ENCODE measurements around the gene USP19. TPM values are rescaled to one million over a fixed set of nuclear protein-coding genes. Genes with fewer than 3 reads are reported as not detected.

USP19 gene
- total RNA-seq, 2 experiments from 2014 or later = 44.3 to 46.5 TPM

DNA sequence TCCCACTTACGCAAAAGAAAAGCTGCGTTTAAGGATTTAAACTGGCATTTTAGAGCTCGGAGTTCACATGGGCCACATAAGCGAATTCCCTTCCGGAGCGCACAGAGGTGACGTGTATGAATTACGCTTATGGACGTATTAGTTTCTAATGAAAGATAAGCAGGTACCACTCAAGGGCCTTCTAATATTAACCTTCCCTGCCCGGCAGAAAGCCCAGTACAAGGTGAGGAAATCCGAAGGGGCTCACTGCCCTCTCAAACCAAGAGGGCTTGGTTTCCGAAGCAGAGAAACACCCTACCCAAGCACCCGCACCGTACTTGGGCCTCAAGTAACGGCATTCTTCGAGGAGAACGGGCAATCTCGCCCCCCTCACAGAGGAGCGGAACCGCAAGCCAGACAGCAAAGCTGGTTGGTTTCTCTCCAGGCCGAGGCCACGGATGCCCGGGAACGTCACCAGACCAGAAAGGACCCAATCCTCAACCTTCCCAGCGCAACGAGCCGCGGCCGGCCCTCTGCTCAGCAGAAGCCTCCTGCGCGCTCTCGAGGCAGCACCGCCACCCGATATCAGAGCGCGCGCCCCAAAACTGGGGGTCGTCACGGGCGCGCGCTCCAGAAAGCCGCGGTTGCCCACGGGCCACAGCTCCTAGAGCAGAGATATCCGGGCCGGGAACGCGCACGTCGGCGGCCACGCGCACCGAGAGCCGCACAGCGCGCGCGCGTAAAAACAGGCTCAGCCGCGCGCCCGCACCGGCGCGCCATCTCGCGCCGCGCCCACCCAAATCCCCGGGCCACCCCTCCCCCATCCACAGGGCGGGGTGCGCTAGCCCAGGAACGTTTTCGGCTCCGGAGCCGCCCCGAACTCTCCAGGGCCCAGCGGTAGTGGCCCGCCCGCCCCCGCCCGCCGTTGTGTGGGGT lies 27.4 kb downstream of the USP19 start:
- CTCF ChIA-PET = interaction anchor here (0.5 to 5.0 kb wide), 12 partner anchors 10 to 357 kb away, joined by 3 to 19 read pairs (median 4); partner anchors contain the start of genes KLHDC8B, NDUFAF3 and QARS1
- peaks cover 37% of the 10 kb centered on the region for H3K4me1 Mint-ChIP-seq (ENCODE audit: low read depth)
- no peaks in the 10 kb centered on the region for H3K27me3 Mint-ChIP-seq (ENCODE audit: low read depth)
- peaks cover 15% of the 10 kb centered on the region for H3K36me3 Mint-ChIP-seq (ENCODE audit: low read depth)
- H3K9me3 Mint-ChIP-seq = no peaks in the 10 kb centered on the region
- peak overlapping the region; percentile 94 for H3K4me3 Mint-ChIP-seq
- intact Hi-C loops (cut with micrococcal nuclease) = loop anchor here (2.0 to 5.0 kb wide), 2 partner anchors 248 to 579 kb away; partner anchors contain the start of genes APEH and USP4
- peak overlapping the region; percentile 89 for H3K27ac Mint-ChIP-seq
- DNase-seq = peak; percentile 85

- CTCF ChIA-PET = interaction anchor here (0.7 to 1.2 kb wide), 2 partner anchors 25 to 88 kb away, joined by 3 read pairs; no protein-coding TSS in a partner anchor
- DNase-seq = no peak
- Mint-ChIP-seq H3K27ac (no peak overlapping the region), H3K9me3 (no peaks in the 10 kb centered on the region), H3K36me3 (ENCODE audit: low read depth) (peaks cover 11% of the 10 kb centered on the region), H3K4me3 (no peak overlapping the region), H3K4me1 (ENCODE audit: low read depth) (peaks cover 9% of the 10 kb centered on the region), H3K27me3 (ENCODE audit: low read depth) (no peaks in the 10 kb centered on the region)
- intact Hi-C loops (cut with micrococcal nuclease) = no loop called here
Measured at GRCh38 chr3:49081429-49081828, 39.2 kb downstream of the USP19 start.

GRCh38 chr3:49079270-49079669 lies 41.4 kb downstream of the USP19 start:
- H3K4me1 Mint-ChIP-seq (ENCODE audit: low read depth) = peaks cover 9% of the 10 kb centered on the region
- peaks cover 28% of the 10 kb centered on the region for H3K36me3 Mint-ChIP-seq (ENCODE audit: low read depth)
- no peaks in the 10 kb centered on the region for H3K9me3 Mint-ChIP-seq
- no peak overlapping the region for H3K27ac Mint-ChIP-seq
- intact Hi-C loops (cut with micrococcal nuclease) = no loop called here
- no peaks in the 10 kb centered on the region for H3K27me3 Mint-ChIP-seq (ENCODE audit: low read depth)
- no peak overlapping the region for H3K4me3 Mint-ChIP-seq
- no peak for DNase-seq
- CTCF ChIA-PET = no interaction called here

GRCh38 chr3:49076646-49077045 lies 44.0 kb downstream of the USP19 start:
- no peaks in the 10 kb centered on the region for H3K27me3 Mint-ChIP-seq (ENCODE audit: low read depth)
- H3K4me3 Mint-ChIP-seq = no peak overlapping the region
- intact Hi-C loops (cut with micrococcal nuclease) = no loop called here
- DNase-seq = no peak
- H3K27ac Mint-ChIP-seq = no peak overlapping the region
- H3K4me1 Mint-ChIP-seq (ENCODE audit: low read depth) = peaks cover 7% of the 10 kb centered on the region
- CTCF ChIA-PET = no interaction called here
- H3K36me3 Mint-ChIP-seq (ENCODE audit: low read depth) = peaks cover 41% of the 10 kb centered on the region
- no peaks in the 10 kb centered on the region for H3K9me3 Mint-ChIP-seq

- CTCF ChIA-PET = no interaction called here
- H3K27ac Mint-ChIP-seq = no peak overlapping the region
- no peaks in the 10 kb centered on the region for H3K27me3 Mint-ChIP-seq (ENCODE audit: low read depth)
- H3K4me3 Mint-ChIP-seq = no peak overlapping the region
- no peaks in the 10 kb centered on the region for H3K9me3 Mint-ChIP-seq
- no peak for DNase-seq
- H3K4me1 Mint-ChIP-seq (ENCODE audit: low read depth) = peaks cover 7% of the 10 kb centered on the region
- intact Hi-C loops (cut with micrococcal nuclease) = no loop called here
- H3K36me3 Mint-ChIP-seq (ENCODE audit: low read depth) = peaks cover 44% of the 10 kb centered on the region
Measured at GRCh38 chr3:49076116-49076515, 44.5 kb downstream of the USP19 start.

Small RNA genes within 50 kb of the gene (microRNA-seq; reads per million reads assigned to microRNA genes)
- gene MIR6890 (ENCODE audit: borderline microRNAs expressed, borderline replicate concordance) = not detected

Other genes with a start within 250 kb of the USP19 start
- 10 to 100 TPM; 12.9 to 16.2 TPM for gene SLC25A20, start 221.9 kb downstream of the USP19 start, total RNA-seq
- 10 to 100 TPM; 96.1 to 99.1 TPM for gene ARIH2, start 202.0 kb downstream of the USP19 start, total RNA-seq
- 10 to 100 TPM; 20.2 to 21.7 TPM for gene P4HTM, start 130.6 kb downstream of the USP19 start, total RNA-seq
- gene WDR6, start 113.4 kb downstream of the USP19 start, total RNA-seq = 100 to 1,000 TPM; 119 to 120 TPM
- gene DALRD3, start 102.2 kb downstream of the USP19 start, total RNA-seq = 10 to 100 TPM; 19.5 to 19.7 TPM
- gene NDUFAF3, start 98.7 kb downstream of the USP19 start, total RNA-seq = 100 to 1,000 TPM; 113 to 115 TPM
- gene IMPDH2, start 91.4 kb downstream of the USP19 start, total RNA-seq = 100 to 1,000 TPM; 565 to 593 TPM
- 100 to 1,000 TPM; 100 to 111 TPM for gene QRICH1, start 26.8 kb downstream of the USP19 start, total RNA-seq
- 100 to 1,000 TPM; 265 to 281 TPM for gene QARS1, start 16.1 kb downstream of the USP19 start, total RNA-seq
- not detected for gene LAMB2, start 12.2 kb upstream of the USP19 start, total RNA-seq
- 10 to 100 TPM; 11.8 to 12.8 TPM for gene CCDC71, start 45.5 kb upstream of the USP19 start, total RNA-seq
- 1 to 10 TPM; 1.8 to 2.4 TPM for gene KLHDC8B, start 50.8 kb upstream of the USP19 start, total RNA-seq
- 1 to 10 TPM; 1.7 TPM for gene C3orf62, start 156.4 kb upstream of the USP19 start, total RNA-seq
- gene USP4, start 219.2 kb upstream of the USP19 start, total RNA-seq = 10 to 100 TPM; 68.0 to 69.7 TPM
- 100 to 1,000 TPM; 198 to 202 TPM for gene GPX1, start 237.5 kb upstream of the USP19 start, total RNA-seq

All from activated naive CD4-positive, alpha-beta T cell treated with anti-CD3 and anti-CD28 coated beads for 36 hours (primary cell).